Measurements from ENCODE around the gene CEMP1. TPM values are rescaled to one million over a fixed set of nuclear protein-coding genes. Genes with fewer than 3 reads are reported as not detected.
"Not testable (repeated sequence)": the region's sequence is repeated elsewhere in the genome, so short reads cannot be mapped to it uniquely, and the experiment has no call there.

Gene CEMP1
- total RNA-seq, 1 donor from 2014 or later = not detected

DNA sequence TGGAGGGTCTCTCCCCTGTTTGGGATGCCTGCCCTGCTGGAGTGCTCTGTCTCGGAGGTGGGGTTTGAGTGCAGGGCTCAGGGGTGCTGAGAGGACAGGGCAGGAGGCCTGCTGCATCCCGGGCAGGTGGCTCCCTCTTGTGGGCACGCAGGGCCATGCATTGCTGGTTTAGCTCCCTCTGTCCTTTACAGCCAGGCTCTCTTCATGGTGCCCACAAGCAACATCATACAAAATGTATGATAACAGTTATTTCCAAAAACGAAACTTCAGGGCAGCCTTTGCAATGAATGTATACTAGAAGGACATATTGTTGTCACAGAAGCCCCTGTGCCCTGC lies 29.6 kb upstream of the CEMP1 start:
- not testable (repeated sequence) for H3K9me3 Mint-ChIP-seq; H3K36me3 Mint-ChIP-seq (ENCODE audit: low read depth); H3K27ac Mint-ChIP-seq (ENCODE audit: unreplicated experiment); H3K4me1 Mint-ChIP-seq; H3K4me3 Mint-ChIP-seq; H3K27me3 Mint-ChIP-seq (ENCODE audit: low read depth)
- peak; percentile 52 for DNase-seq (ENCODE audit: low read depth, low spot score)
- TF ChIP-seq, protein P1, sequence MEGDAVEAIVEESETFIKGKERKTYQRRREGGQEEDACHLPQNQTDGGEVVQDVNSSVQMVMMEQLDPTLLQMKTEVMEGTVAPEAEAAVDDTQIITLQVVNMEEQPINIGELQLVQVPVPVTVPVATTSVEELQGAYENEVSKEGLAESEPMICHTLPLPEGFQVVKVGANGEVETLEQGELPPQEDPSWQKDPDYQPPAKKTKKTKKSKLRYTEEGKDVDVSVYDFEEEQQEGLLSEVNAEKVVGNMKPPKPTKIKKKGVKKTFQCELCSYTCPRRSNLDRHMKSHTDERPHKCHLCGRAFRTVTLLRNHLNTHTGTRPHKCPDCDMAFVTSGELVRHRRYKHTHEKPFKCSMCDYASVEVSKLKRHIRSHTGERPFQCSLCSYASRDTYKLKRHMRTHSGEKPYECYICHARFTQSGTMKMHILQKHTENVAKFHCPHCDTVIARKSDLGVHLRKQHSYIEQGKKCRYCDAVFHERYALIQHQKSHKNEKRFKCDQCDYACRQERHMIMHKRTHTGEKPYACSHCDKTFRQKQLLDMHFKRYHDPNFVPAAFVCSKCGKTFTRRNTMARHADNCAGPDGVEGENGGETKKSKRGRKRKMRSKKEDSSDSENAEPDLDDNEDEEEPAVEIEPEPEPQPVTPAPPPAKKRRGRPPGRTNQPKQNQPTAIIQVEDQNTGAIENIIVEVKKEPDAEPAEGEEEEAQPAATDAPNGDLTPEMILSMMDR (conservative IDR thresholded peaks at IDR 0.05) = peak; percentile 64

DNA sequence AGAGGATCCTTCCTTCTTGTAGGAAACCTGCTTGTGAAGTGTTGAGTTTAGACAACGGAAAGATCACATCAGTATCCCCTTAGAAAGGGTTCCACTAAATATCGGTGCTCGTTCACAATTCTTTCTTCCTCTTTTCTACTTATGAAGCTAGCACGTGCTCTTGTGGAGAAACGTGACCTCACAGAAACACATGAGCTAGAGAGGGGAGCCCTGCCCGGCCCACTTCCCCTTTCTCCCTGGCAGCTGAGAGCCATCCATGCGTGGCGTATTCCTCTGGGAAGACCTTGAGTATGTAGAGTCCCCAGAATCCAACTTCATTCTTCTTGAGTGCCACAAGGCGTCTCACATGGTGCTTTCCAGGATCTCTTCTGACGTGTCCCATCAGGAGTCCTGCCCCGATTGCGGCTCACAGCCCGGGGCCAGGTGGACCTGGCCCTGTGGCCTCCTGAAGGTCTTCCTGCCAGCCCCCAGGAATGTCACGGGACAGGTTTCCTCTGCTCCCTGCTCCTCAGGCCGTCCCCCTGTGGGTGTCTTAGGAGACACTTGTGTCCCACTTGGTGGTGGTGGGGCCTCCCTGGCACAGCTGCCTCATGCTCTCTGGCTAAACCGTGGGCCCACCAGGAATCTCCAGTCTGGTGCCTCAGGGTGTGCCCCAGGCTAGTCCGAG lies 29.1 kb upstream of the CEMP1 start:
- not testable (repeated sequence) for H3K27me3 Mint-ChIP-seq (ENCODE audit: low read depth); DNase-seq (ENCODE audit: low read depth, low spot score); H3K4me3 Mint-ChIP-seq; H3K9me3 Mint-ChIP-seq; H3K36me3 Mint-ChIP-seq (ENCODE audit: low read depth); H3K4me1 Mint-ChIP-seq; H3K27ac Mint-ChIP-seq (ENCODE audit: unreplicated experiment)

DNA sequence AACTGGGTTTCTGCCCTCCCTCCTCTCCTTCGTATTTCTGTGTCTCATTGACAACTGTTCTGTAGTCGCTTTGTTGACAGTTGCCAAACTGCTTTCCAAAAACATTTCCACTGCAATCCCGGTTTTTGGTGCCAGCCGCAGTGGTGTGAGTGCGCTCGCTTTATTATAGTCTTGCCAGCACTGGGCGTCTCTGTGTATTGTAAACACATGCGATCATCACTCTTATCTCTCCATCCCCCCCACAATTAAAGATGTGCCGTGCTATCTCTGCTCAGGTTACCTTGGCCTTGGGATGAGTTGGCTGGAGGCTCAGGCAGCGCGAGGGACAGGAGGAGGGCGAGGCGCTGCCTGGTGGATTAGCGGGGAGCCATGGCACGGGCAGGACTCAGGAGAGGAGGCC lies 25.9 kb upstream of the CEMP1 start:
- DNase-seq (ENCODE audit: low read depth, low spot score); H3K9me3 Mint-ChIP-seq; H3K36me3 Mint-ChIP-seq (ENCODE audit: low read depth); H3K27ac Mint-ChIP-seq (ENCODE audit: unreplicated experiment); H3K4me1 Mint-ChIP-seq; H3K27me3 Mint-ChIP-seq (ENCODE audit: low read depth); H3K4me3 Mint-ChIP-seq: not testable (repeated sequence)

DNA sequence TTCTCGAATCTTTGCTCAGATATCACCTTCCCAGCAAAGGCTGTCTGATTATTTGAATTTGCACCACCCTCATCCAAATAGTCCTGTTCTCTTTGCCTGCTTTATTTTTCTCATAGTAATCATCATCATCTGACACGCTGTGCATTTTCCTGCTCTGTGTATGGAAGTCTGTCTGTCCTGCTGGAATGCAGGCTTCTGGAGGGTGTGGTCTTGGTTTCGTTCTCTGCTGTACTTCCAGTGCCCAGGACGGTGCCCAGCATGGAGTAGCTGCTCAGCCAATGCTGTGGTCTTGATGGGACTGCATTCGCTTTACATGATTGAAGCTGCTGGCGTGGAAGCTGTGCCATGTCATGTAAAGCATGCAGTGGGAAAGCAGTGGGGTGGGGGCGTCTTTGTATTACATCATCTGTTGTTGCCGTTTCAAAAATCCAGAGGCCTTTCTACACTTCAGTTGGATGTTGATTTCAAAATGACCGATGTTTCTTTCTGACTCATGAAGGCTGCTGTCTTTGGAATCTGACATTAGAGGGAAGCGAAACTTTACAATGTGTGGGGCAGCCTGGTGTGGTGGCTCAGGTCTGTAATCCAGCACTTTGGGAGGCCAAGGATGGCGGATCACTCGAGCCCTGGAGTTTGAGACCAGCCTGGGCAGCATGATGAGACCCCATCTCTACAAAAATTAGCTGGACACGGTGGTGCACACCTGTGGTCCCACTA lies 23.7 kb upstream of the CEMP1 start:
- not testable (repeated sequence) for DNase-seq (ENCODE audit: low read depth, low spot score); H3K4me3 Mint-ChIP-seq; H3K27ac Mint-ChIP-seq (ENCODE audit: unreplicated experiment)

DNA sequence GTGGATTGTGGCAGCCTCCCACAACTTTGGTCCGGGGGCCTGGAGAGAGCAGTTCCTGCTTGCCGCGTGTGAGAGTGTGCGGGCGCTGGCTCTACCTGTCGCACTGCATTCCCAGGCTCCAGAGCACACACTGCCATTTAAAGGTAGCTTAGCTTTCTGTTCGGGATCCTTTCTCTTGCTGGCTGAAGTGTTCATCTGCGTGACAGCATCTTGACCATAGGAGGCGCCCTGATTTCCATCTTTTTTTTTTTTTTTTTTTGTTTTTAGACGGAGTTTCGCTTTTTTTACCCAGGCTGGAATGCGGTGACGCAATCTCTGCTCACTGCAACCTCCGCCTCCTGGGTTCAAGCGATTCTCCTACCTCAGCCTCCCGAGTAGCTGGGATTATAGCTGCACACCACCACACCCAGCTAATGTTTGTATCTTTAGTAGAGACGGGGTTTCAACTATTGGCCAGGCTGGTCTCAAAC lies 20.2 kb upstream of the CEMP1 start:
- not testable (repeated sequence) for H3K9me3 Mint-ChIP-seq; DNase-seq (ENCODE audit: low read depth, low spot score); H3K27ac Mint-ChIP-seq (ENCODE audit: unreplicated experiment); H3K4me3 Mint-ChIP-seq; H3K36me3 Mint-ChIP-seq (ENCODE audit: low read depth); H3K4me1 Mint-ChIP-seq; H3K27me3 Mint-ChIP-seq (ENCODE audit: low read depth)
- TF ChIP-seq, protein P1 (conservative IDR thresholded peaks at IDR 0.05) = peak; percentile 61

More for the DNA sequence above, 23.7 kb upstream of the CEMP1 start:
- not testable (repeated sequence) for H3K36me3 Mint-ChIP-seq (ENCODE audit: low read depth); H3K9me3 Mint-ChIP-seq; H3K27me3 Mint-ChIP-seq (ENCODE audit: low read depth); H3K4me1 Mint-ChIP-seq

DNA sequence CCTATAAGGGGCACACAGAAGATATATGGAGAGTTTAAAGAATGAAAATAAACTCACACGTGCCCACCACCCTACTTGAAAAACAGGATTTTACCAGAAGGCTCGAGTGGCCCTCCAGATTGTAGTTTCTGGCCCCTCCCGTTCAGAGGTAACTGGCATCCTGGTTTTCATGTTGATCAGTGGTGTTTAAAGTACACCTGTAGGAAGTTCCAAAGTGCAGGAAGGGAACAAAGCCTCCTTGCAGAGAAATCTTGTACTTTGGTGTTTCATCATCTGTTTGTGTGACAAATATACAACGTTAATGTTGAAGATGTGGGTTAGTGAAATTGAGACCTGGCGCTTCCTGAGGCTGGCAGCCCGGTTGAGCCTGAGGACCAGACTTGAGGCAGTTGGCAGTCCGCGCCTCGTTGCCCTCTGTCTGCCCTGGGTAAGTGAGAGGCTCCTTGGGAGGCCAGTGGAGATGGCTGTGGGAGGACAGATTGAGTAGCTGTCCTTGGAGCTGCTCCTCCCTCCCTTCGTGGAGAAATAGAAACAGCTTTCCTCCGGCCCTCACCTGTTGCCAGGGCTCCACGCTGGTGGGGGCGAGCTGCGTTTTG lies 19.2 kb upstream of the CEMP1 start:
- H3K27me3 Mint-ChIP-seq (ENCODE audit: low read depth); H3K4me1 Mint-ChIP-seq; DNase-seq (ENCODE audit: low read depth, low spot score); H3K36me3 Mint-ChIP-seq (ENCODE audit: low read depth); H3K4me3 Mint-ChIP-seq; H3K27ac Mint-ChIP-seq (ENCODE audit: unreplicated experiment); H3K9me3 Mint-ChIP-seq: not testable (repeated sequence)

DNA sequence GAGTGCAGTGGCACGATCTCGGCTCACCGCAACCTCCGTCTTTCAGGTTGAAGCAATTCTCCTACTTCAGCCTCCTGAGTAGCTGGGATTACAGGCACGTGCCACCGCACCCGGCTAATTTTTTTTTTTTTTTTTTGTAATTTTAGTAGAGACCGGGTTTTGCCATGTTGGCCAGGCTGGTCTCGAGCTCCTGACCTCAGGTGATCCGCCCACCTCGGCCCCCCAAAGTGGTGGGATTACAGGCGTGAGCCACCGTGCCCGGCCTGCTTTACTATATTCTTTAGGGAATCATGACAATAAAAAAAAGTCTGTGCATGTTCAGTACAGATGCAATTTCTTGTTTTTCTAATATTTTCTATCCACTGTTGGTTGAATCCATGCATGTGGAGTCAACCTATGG lies 12.6 kb upstream of the CEMP1 start:
- H3K27ac Mint-ChIP-seq (ENCODE audit: unreplicated experiment) = peak overlapping the region; percentile 72
- not testable (repeated sequence) for H3K4me3 Mint-ChIP-seq; H3K27me3 Mint-ChIP-seq (ENCODE audit: low read depth); H3K9me3 Mint-ChIP-seq; H3K36me3 Mint-ChIP-seq (ENCODE audit: low read depth); DNase-seq (ENCODE audit: low read depth, low spot score)
- H3K4me1 Mint-ChIP-seq = peaks cover 17% of the 10 kb centered on the region

DNA sequence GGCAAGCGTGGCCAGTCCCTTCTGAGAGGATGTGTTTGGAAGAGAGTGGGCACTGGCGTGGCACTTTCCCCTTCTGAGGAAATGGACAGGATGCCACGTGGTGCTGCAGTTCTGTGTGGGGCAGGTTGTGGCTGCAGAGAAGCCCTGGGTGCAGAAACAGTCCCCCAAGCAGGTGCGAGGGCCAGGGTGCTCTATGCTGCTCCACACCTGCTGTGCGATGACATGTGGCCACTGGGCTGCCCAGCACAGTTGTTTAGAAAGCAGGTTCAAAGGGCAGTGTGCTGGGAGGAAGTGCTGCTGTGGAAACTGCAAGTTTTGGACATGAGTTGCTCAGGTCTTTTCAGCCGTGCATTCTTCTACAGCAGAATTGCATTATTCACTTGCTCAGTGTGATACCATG lies 10.2 kb upstream of the CEMP1 start:
- H3K27ac Mint-ChIP-seq (ENCODE audit: unreplicated experiment); H3K27me3 Mint-ChIP-seq (ENCODE audit: low read depth); H3K36me3 Mint-ChIP-seq (ENCODE audit: low read depth); DNase-seq (ENCODE audit: low read depth, low spot score); H3K9me3 Mint-ChIP-seq; H3K4me3 Mint-ChIP-seq: not testable (repeated sequence)
- H3K4me1 Mint-ChIP-seq = peaks cover 28% of the 10 kb centered on the region

DNA sequence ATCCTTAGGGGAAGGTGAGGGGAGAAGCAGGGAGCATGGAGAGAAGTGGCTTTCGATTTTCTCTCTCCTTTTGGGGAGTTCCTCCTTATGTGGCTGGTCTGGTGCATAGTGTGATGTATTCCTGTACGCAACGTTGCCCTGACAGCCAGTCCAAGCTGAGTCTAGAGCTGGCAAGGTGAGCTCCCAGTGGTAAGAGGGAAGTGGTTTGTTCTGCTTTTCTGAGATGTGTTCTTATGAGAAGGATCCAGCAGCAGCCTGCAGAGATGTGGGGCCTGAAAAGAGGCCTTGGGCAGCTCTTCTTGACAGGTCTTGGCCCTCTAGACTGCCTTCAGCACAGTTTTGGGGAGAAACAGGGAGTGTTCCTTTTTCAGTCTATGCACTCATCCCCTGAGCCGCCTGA lies 9.7 kb upstream of the CEMP1 start:
- H3K4me3 Mint-ChIP-seq = peak overlapping the region; percentile 38
- H3K27me3 Mint-ChIP-seq (ENCODE audit: low read depth); H3K9me3 Mint-ChIP-seq; H3K27ac Mint-ChIP-seq (ENCODE audit: unreplicated experiment); H3K36me3 Mint-ChIP-seq (ENCODE audit: low read depth); DNase-seq (ENCODE audit: low read depth, low spot score): not testable (repeated sequence)
- peaks cover 33% of the 10 kb centered on the region for H3K4me1 Mint-ChIP-seq

Data from neural crest cell (in vitro differentiated cells).